Right lobe of liver (tissue), 6 donors: Measurements from ENCODE around the gene SLFN13. TPM values are rescaled to one million over a fixed set of nuclear protein-coding genes. Genes with fewer than 3 reads are reported as not detected.

Source experiments
- ATAC-seq, 4 donors: fragments of 200-7000 bp; cut with Tn5 transposase; one replicate each; pipeline ENCODE4 v1.9.1; 2020; ENCODE audit warnings: mild to moderate bottlenecking in 4 of 4, moderate library complexity in 4 of 4
- DNase-seq, 3 donors: peaks; one replicate each; pipeline ENCODE4 v3.0.0-alpha.2; 2020
- H3K27ac ChIP-seq, 3 donors: fragments of 200-600 bp; one replicate each; pipeline ENCODE4 v1.8.0; 2022
- H3K27me3 ChIP-seq, 2 donors: fragments of 200-600 bp; one replicate each; pipeline ENCODE4 v1.8.0; 2022
- H3K36me3 ChIP-seq, 4 donors: fragments of 200-600 bp; sonication (generic) in 1 of 4; one replicate each; pipeline versions ENCODE4 v1.5.1 to v1.8.0; 2017 to 2022; ENCODE audit warnings: control low read depth in 1 of 4
- H3K4me1 ChIP-seq, 4 donors: fragments of 200-600 bp; sonication (generic) in 1 of 4; one replicate each; pipeline versions ENCODE4 v1.5.1 to v1.8.0; 2017 to 2022; ENCODE audit warnings: control low read depth in 1 of 4
- H3K4me3 ChIP-seq, 3 donors: fragments of 200-600 bp; one replicate each; pipeline ENCODE4 v1.8.0; 2022
- H3K9me3 ChIP-seq, 4 donors: fragments of 200-600 bp; sonication (generic) in 1 of 4; one replicate each; pipeline versions ENCODE4 v1.5.1 to v1.8.0; 2017 to 2022; ENCODE audit warnings: control low read depth in 1 of 4
- POLR2A ChIP-seq: fragments of 450-650 bp; IDR thresholded peaks from one replicate; pipeline ENCODE4 v1.6.1; 2017; ENCODE audit warnings: antibody characterized with exemption, mild to moderate bottlenecking
- WGBS: methylation state at CpG from one replicate; pipeline ENCODE4 v1.1.6; 2018; ENCODE audit warnings: low coverage, low lambda C conversion rate; ENCODE audit not compliant: insufficient coverage; ENCODE audit errors: missing lambda C conversion rate; 5-methylcytosine and 5-hydroxymethylcytosine counted together
- intact Hi-C, 2 donors: fragments of 100-400 bp; cut with DNase I; formaldehyde crosslinking; loops; one replicate each; pipeline versions ENCODE4 v1.11.2 to v1.14.1; 2022
- total RNA-seq, 6 experiments: library from RNA; depleted of rRNA in 2 of 6; stranded (reverse); fragments of >200 nt in 2 of 6; fragmentation: NEBNext Ultra II Directional in 3 of 6; extraction: Animal tissue kit (Norgen Biotek cat#: 25700) in 3 of 6; gene quantifications; one replicate each; pipeline versions ENCODE4 v1.1.0 to v1.2.4, GENCODE V29; 2016 to 2023
- TF ChIP-seq, protein P1 (sequence below), 4 donors: fragments of 200-600 bp in 3 of 4; fragments of 450-650 bp in 1 of 4; IDR thresholded peaks; one replicate each; pipeline versions ENCODE4 v1.5.1 to v1.8.0; 2016 to 2022; ENCODE audit warnings: antibody characterized with exemption in 4 of 4, mild to moderate bottlenecking in 2 of 4
- donor health status: DM: no; HTN: yes; CAD: no.
- donor health status: DM: no; HTN: no; CAD: no.
- donor health status: DM: no; HTN: no; CAD: no.
- donor health status: DM: no; HTN: yes; CAD: no.
- donor health status: DM: no; HTN: yes; CAD: no.

The SLFN13 gene
- total RNA-seq, 6 experiments from 2014 or later: 0.68 to 4.1 (median 1.8) TPM

DNA sequence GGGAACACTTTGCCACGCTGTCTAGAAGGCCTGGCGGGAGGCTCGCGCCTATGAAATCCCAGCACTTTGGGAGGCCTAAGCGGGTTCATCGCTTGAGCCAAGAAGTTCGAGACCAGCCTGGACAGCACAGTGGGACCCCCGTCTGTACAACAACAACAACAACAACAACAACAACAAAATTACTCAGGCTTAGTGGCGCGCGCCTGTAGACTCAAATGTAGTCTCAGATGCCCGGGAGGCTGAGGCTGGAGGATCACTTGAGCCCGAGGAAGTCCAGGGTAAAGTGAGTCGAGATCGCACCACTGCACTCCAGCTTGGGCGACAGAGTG, 297 bp upstream of the SLFN13 start:
- Histone ChIP-seq H3K9me3 (no peaks in the 10 kb centered on the region), H3K4me1 (peaks cover 0 to 5% (median 0%) of the 10 kb centered on the region in 4 donors), H3K4me3 (peak overlapping the region in 2 of 3 donors; percentile 34 to 46), H3K27me3 (peaks cover 6 to 12% of the 10 kb centered on the region in 2 donors), H3K36me3 (no peaks in the 10 kb centered on the region), H3K27ac (no peak overlapping the region)
- peak in 2 of 4 donors; percentile 13 to 17 for ATAC-seq
- no peak for TF ChIP-seq POLR2A
- TF ChIP-seq, protein P1, sequence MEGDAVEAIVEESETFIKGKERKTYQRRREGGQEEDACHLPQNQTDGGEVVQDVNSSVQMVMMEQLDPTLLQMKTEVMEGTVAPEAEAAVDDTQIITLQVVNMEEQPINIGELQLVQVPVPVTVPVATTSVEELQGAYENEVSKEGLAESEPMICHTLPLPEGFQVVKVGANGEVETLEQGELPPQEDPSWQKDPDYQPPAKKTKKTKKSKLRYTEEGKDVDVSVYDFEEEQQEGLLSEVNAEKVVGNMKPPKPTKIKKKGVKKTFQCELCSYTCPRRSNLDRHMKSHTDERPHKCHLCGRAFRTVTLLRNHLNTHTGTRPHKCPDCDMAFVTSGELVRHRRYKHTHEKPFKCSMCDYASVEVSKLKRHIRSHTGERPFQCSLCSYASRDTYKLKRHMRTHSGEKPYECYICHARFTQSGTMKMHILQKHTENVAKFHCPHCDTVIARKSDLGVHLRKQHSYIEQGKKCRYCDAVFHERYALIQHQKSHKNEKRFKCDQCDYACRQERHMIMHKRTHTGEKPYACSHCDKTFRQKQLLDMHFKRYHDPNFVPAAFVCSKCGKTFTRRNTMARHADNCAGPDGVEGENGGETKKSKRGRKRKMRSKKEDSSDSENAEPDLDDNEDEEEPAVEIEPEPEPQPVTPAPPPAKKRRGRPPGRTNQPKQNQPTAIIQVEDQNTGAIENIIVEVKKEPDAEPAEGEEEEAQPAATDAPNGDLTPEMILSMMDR (IDR thresholded peaks at IDR 0.05): no peak
- WGBS: 21% methylated on average over 13 of the region's 16 CpGs
- intact Hi-C loops: no loop called here
- no peak for DNase-seq

DNA sequence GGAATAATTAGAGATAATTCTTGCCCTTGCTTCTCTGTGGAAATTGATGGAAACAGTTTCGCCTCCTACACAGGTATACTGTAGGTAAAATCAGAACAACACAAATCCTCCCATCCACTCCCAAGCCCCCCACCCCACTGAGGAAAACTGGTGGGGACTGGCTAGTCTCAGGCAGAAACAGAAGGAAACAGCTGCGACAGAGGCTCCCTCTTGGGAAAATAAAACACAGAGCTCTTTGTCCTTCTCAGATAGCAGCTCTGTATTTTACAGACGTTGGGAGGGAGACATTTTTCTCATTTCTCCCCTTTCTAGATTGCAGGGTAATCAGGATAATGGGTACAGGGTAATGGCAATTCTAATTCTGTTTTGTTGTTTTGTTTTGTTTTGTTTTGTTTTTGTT, 1.1 kb downstream of the SLFN13 start:
- DNase-seq: no peak
- intact Hi-C loops: no loop called here

DNA sequence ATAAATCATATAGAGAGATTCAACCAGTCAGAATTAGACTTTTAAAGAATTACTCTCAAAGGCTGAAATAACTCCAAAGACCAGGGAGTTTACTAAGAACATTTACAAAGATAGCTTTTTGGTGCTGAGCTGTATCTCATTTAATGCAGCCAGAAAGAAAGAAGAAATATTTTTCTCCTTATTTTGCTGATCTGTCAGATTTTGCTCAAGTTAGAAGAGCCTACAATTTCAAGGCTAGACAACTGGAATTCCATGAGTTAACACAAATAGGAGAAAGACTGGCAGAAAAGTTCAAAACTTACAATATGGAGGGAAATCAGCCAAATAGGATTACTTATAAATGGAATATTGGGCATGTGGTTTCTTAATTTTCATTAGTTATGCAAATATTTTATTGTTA, 10.1 kb downstream of the SLFN13 start:
- H3K27ac ChIP-seq: no peak overlapping the region
- no peak for DNase-seq
- H3K36me3 ChIP-seq: no peaks in the 10 kb centered on the region
- no peak overlapping the region for H3K4me3 ChIP-seq
- no peak for TF ChIP-seq POLR2A
- TF ChIP-seq, protein P1 (IDR thresholded peaks at IDR 0.05): no peak
- no peak for ATAC-seq
- H3K9me3 ChIP-seq: no peaks in the 10 kb centered on the region
- H3K4me1 ChIP-seq: peaks cover 0 to 5% (median 0%) of the 10 kb centered on the region in 4 donors
- intact Hi-C loops: no loop called here
- H3K27me3 ChIP-seq: no peaks in the 10 kb centered on the region

More for the DNA sequence above, 1.1 kb downstream of the SLFN13 start:
- Histone ChIP-seq H3K9me3 (no peaks in the 10 kb centered on the region), H3K27ac (peak overlapping the region in 1 of 3 donors; percentile 26), H3K4me3 (peak overlapping the region in 1 of 3 donors; percentile 46), H3K36me3 (no peaks in the 10 kb centered on the region), H3K4me1 (peaks cover 0 to 5% (median 0%) of the 10 kb centered on the region in 4 donors), H3K27me3 (peaks cover 6 to 12% of the 10 kb centered on the region in 2 donors)
- no peak for ATAC-seq
- 41% methylated on average over 3 of the region's 3 CpGs for WGBS
- TF ChIP-seq, protein P1 (IDR thresholded peaks at IDR 0.05): no peak

DNA sequence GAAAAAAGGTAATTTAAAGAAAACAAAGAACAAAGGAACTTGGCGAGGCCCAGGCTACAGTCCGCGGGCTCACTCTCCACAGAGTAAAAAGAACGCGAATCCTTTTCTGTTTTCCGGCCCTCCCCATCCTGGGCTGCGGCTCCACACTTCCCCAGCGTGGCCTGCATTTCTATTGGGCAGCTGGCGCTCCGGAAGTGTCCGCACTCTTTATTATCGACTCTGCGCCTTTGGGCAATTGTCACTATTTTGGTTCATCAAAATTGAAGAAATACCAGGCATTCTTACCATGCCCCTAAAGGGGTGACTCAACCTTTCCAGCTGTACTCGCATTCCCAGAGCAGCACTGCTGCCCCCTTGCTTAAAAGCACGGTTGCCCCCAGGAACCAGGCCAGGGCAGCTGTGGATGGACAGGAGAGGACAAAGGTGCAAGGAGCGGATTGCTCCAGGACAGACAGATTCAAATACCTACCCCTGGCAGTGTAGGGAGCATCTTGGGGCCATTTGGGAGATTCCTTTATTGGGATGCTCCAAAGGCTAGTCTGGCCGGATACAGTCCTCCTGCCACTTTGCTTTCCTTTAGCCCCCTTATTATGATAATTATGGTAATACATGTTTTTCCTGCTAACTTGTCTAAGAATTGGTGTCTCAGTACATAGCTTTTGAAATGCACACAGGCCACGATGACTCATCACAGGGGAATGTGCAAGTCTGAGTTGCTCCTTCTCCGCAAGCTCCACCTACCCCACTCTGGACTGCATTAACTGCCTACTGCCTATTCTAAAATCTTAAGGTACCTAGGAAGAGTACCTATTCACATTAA, 15.3 kb downstream of the SLFN13 start:
- intact Hi-C loops: no loop called here
- 24% methylated on average over 19 of the region's 19 CpGs for WGBS
- Histone ChIP-seq H3K27me3 (no peaks in the 10 kb centered on the region), H3K9me3 (no peaks in the 10 kb centered on the region), H3K36me3 (no peaks in the 10 kb centered on the region), H3K4me1 (peaks cover 0 to 10% (median 0%) of the 10 kb centered on the region in 4 donors), H3K27ac (peak overlapping the region; percentile 61 to 89 (median 73)), H3K4me3 (peak overlapping the region; percentile 42 to 58 (median 51))
- DNase-seq (peak in 2 of 3 donors; percentile 56 to 58), ATAC-seq (peak; percentile 77 to 91 (median 84))
- TF ChIP-seq, protein P1 (IDR thresholded peaks at IDR 0.05): no peak
- TF ChIP-seq POLR2A: no peak
